ENCODE measurements around the gene PEMT. TPM values are rescaled to one million over a fixed set of nuclear protein-coding genes. Genes with fewer than 3 reads are reported as not detected.

PEMT gene
- total and polyA plus RNA-seq, 2 of the 4 experiments (the other 2 are of a cell fraction): 23.3 to 49.5 TPM

GRCh38 chr17:17457680-17458079 is 133.8 kb downstream of the PEMT start:
- CTCF ChIA-PET: no interaction called here

More at GRCh38 chr17:17457680-17458079, 133.8 kb downstream of the PEMT start:
- no peak overlapping the region for H2AK5ac ChIP-seq (ENCODE audit: low read depth, low read length)
- no peak overlapping the region for H3K9ac ChIP-seq (ENCODE audit: low read depth, low read length)
- ATAC-seq (ENCODE audit: low read depth) (no peak), DNase-seq (no peak)
- no peak for TF ChIP-seq CHD1 (IDR thresholded peaks at IDR 0.05; ENCODE audit: low read depth, low read length)
- TF ChIP-seq RCOR1 (IDR thresholded peaks at IDR 0.05; ENCODE audit: insufficient replicate concordance, low read length): no peak
- TF ChIP-seq RAD21 (IDR thresholded peaks at IDR 0.05; ENCODE audit: low read length): no peak
- no peak for TF ChIP-seq ELK1 (IDR thresholded peaks at IDR 0.05; ENCODE audit: borderline replicate concordance, low read depth, low read length)
- TF ChIP-seq MAZ (IDR thresholded peaks at IDR 0.05; ENCODE audit: borderline replicate concordance, low read depth, low read length): no peak
- no peak for TF ChIP-seq CEBPB (IDR thresholded peaks at IDR 0.05; ENCODE audit: low read depth, low read length)
- dilution Hi-C loops (cut with HindIII; ENCODE audit: low sequenced_read_pairs, unreplicated experiment) (no loop called here), in situ Hi-C loops (cut with MboI; ENCODE audit: low sequenced_read_pairs) (no loop called here), intact Hi-C loops (cut with micrococcal nuclease) (no loop called here)
- H2AK9ac ChIP-seq (replicated peaks; ENCODE audit: low read depth, low read length, poor library complexity): no peak overlapping the region
- no peaks in the 10 kb centered on the region for H3K36me3 ChIP-seq (ENCODE audit: control insufficient read depth, insufficient read depth, low read length)
- peaks cover 23% of the 10 kb centered on the region for H3K27me3 ChIP-seq (ENCODE audit: control insufficient read depth, insufficient read depth, low read length)
- H3K14ac ChIP-seq (replicated peaks; ENCODE audit: low read depth, low read length): no peak overlapping the region
- H3K9me3 ChIP-seq (ENCODE audit: control insufficient read depth, insufficient read depth, low read length): peaks cover 3% of the 10 kb centered on the region; the same call in 1 of the 2 replicates
- no peak overlapping the region for H3K4me2 ChIP-seq (ENCODE audit: low read depth, low read length)
- no peak overlapping the region for H3K18ac ChIP-seq (ENCODE audit: low read depth, low read length)
- H3K56ac ChIP-seq (ENCODE audit: extremely low read depth, insufficient read depth, low read length): no peak overlapping the region
- no peaks in the 10 kb centered on the region for H3K4me1 ChIP-seq (ENCODE audit: control insufficient read depth, insufficient read depth, low read length)
- no peak overlapping the region for H4K5ac ChIP-seq (ENCODE audit: low read depth, low read length)
- no peak overlapping the region for H3K23ac ChIP-seq (ENCODE audit: low read depth, low read length)
- POLR2A ChIA-PET (ENCODE audit: unreplicated experiment): no interaction called here
- no peaks in the 10 kb centered on the region for H4K20me1 ChIP-seq (ENCODE audit: insufficient read depth, low read length)
- H3K4me3 ChIP-seq (ENCODE audit: insufficient read depth, low read depth, low read length): no peak overlapping the region
- no peak overlapping the region for H2AFZ ChIP-seq (replicated peaks; ENCODE audit: low read length, poor library complexity)
- H3K79me1 ChIP-seq (ENCODE audit: low read depth in 1 of 2, low read length in 2 of 2): no peaks in the 10 kb centered on the region
- BruUV-seq (replicated peaks): no TSS peak
- WGBS, 2 experiments (ENCODE audit: extremely low coverage in 2 of 2, insufficient read length in 1 of 2): no CpG with 5 or more reads among the region's 2 CpGs
- H3K27ac ChIP-seq (ENCODE audit: insufficient read depth, low read length): no peak overlapping the region
- no peak overlapping the region for H4K91ac ChIP-seq (ENCODE audit: insufficient read depth, low read depth, low read length)
- no peak overlapping the region for H2BK20ac ChIP-seq (ENCODE audit: low read depth, low read length)
- no peak overlapping the region for H2BK15ac ChIP-seq (ENCODE audit: low read depth, low read length)
- no peak overlapping the region for H4K8ac ChIP-seq (ENCODE audit: low read depth in 2 of 2, low read length in 2 of 2)
- no peaks in the 10 kb centered on the region for H3K9me1 ChIP-seq (ENCODE audit: insufficient read depth, low read length)
- no peak overlapping the region for H2BK5ac ChIP-seq (ENCODE audit: low read depth, low read length, poor library complexity, severe bottlenecking)
- H3K4ac ChIP-seq (ENCODE audit: low read depth, low read length): no peak overlapping the region
- H2BK120ac ChIP-seq (ENCODE audit: low read depth, low read length): no peak overlapping the region

All from IMR-90 (cell line).